CD14-positive monocyte (primary cell): ENCODE results near the gene DYNC1H1. TPM values are rescaled to one million over a fixed set of nuclear protein-coding genes. Genes with fewer than 3 reads are reported as not detected.

Experiments
- DNase-seq, 3 donors: peaks; one replicate each; pipeline ENCODE4 v3.0.0-alpha.2; 2011 to 2022
- H2AFZ ChIP-seq: 2 replicates; pipeline ENCODE4 v1.6.0; 2012; ENCODE audit warnings: mild to moderate bottlenecking, low read depth, low read length, inconsistent platforms; ENCODE audit not compliant: insufficient read depth, poor library complexity, severe bottlenecking
- H3K27ac ChIP-seq, 2 donors: 1 replicate in 1 of 2; 2 replicates in 1 of 2; pipeline ENCODE4 v1.5.1; 2012 to 2013; ENCODE audit warnings: low read length in 2 of 2, control low read depth in 1 of 2, inconsistent platforms in 1 of 2, low read depth in 1 of 2, mild to moderate bottlenecking in 1 of 2
- H3K27me3 ChIP-seq, 2 donors: one replicate each; pipeline versions ENCODE4 v1.6.0 to v1.6.1; 2011 to 2013; ENCODE audit warnings: low read length in 2 of 2; ENCODE audit not compliant: control insufficient read depth in 2 of 2, insufficient read depth in 2 of 2
- H3K36me3 ChIP-seq, 2 donors: replicated peaks in 1 of 2; 1 replicate in 1 of 2; 2 replicates in 1 of 2; pipeline versions ENCODE4 v1.5.1 to v1.6.1; 2012 to 2013; ENCODE audit warnings: low read length in 2 of 2, control low read depth in 1 of 2, inconsistent platforms in 1 of 2, mild to moderate bottlenecking in 1 of 2; ENCODE audit not compliant: insufficient read depth in 2 of 2, control insufficient read depth in 1 of 2
- H3K4me1 ChIP-seq, 2 donors: 1 replicate in 1 of 2; 2 replicates in 1 of 2; pipeline versions ENCODE4 v1.5.1 to v1.6.1; 2012 to 2013; ENCODE audit warnings: low read length in 2 of 2, control low read depth in 1 of 2, inconsistent platforms in 1 of 2, mild to moderate bottlenecking in 1 of 2, moderate library complexity in 1 of 2; ENCODE audit not compliant: insufficient read depth in 2 of 2, control insufficient read depth in 1 of 2
- H3K4me2 ChIP-seq: replicated peaks from 2 replicates; pipeline ENCODE3; 2012; ENCODE audit warnings: low read length, moderate library complexity, mild to moderate bottlenecking; ENCODE audit not compliant: poor library complexity, severe bottlenecking; ENCODE audit errors: extremely low read depth
- H3K4me3 ChIP-seq, 3 experiments: fragments of 200-600 bp in 1 of 3; sonication (generic) in 1 of 3; replicated peaks in 1 of 3; 1 replicate in 2 of 3; 2 replicates in 1 of 3; pipeline ENCODE4 v1.5.1; 2011 to 2013; ENCODE audit warnings: low read length in 3 of 3, mild to moderate bottlenecking in 3 of 3, control low read depth in 2 of 3, low read depth in 2 of 3, inconsistent platforms in 1 of 3, moderate library complexity in 1 of 3
- H3K79me2 ChIP-seq: 2 replicates; pipeline ENCODE4 v1.6.0; 2012; ENCODE audit warnings: mild to moderate bottlenecking, control low read depth, inconsistent platforms, low read length, moderate library complexity; ENCODE audit not compliant: insufficient read depth
- H3K9ac ChIP-seq: 2 replicates; pipeline ENCODE4 v1.6.0; 2017; ENCODE audit warnings: low read length, mild to moderate bottlenecking; ENCODE audit not compliant: insufficient read depth, poor library complexity, severe bottlenecking
- H3K9me3 ChIP-seq, 2 donors: replicated peaks in 1 of 2; 1 replicate in 1 of 2; 2 replicates in 1 of 2; pipeline versions ENCODE4 v1.5.1 to v1.6.1; 2012 to 2013; ENCODE audit warnings: low read length in 2 of 2, control low read depth in 1 of 2; ENCODE audit not compliant: control insufficient read depth in 1 of 2, insufficient read depth in 1 of 2
- H4K20me1 ChIP-seq: 2 replicates; pipeline ENCODE4 v1.6.0; 2012; ENCODE audit warnings: mild to moderate bottlenecking, low read length, control low read depth, moderate library complexity; ENCODE audit not compliant: insufficient read depth
- H3K27ac Mint-ChIP-seq, 7 donors: one replicate each; pipeline ENCODE4 v1.8.0; 2020; ENCODE audit warnings: mild to moderate bottlenecking in 7 of 7, mixed read lengths in 7 of 7, moderate library complexity in 6 of 7, inconsistent platforms in 2 of 7
- H3K27me3 Mint-ChIP-seq, 3 donors: one replicate each; pipeline ENCODE4 v1.8.0; 2021 to 2022; ENCODE audit warnings: low read depth in 3 of 3, mild to moderate bottlenecking in 3 of 3, mixed read lengths in 3 of 3, moderate library complexity in 3 of 3, inconsistent platforms in 1 of 3
- H3K36me3 Mint-ChIP-seq, 2 donors: one replicate each; pipeline ENCODE4 v1.8.0; 2020; ENCODE audit warnings: mixed read lengths in 2 of 2, inconsistent platforms in 1 of 2, mild to moderate bottlenecking in 1 of 2
- H3K4me1 Mint-ChIP-seq: one replicate; pipeline ENCODE4 v1.8.0; 2020; ENCODE audit warnings: mild to moderate bottlenecking, mixed read lengths
- H3K4me3 Mint-ChIP-seq, 2 donors: one replicate each; pipeline ENCODE4 v1.8.0; 2020; ENCODE audit warnings: mild to moderate bottlenecking in 2 of 2, mixed read lengths in 2 of 2, moderate library complexity in 1 of 2
- H3K9me3 Mint-ChIP-seq, 7 donors: one replicate each; pipeline ENCODE4 v1.8.0; 2020 to 2022; ENCODE audit warnings: mixed read lengths in 7 of 7, mild to moderate bottlenecking in 6 of 7, moderate library complexity in 6 of 7, inconsistent platforms in 2 of 7
- CTCF ChIP-seq: fragments of 200-600 bp; IDR thresholded peaks from one replicate; pipeline ENCODE4 v1.8.0; 2022; ENCODE audit warnings: antibody characterized with exemption, mild to moderate bottlenecking
- WGBS: methylation state at CpG from one replicate; pipeline ENCODE4 v1.1.5; 2013; ENCODE audit warnings: missing lambda C conversion rate; ENCODE audit not compliant: insufficient coverage; 5-methylcytosine and 5-hydroxymethylcytosine counted together
- intact Hi-C, 2 donors: fragments of 100-400 bp; cut with micrococcal nuclease; formaldehyde crosslinking; loops; one replicate each; pipeline versions ENCODE4 v1.15.0 to v1.15.1; 2023
- polyA plus RNA-seq, 3 donors: library from polyadenylated mRNA; depleted of rRNA in 1 of 3; unstranded in 2 of 3; stranded (reverse) in 1 of 3; fragments of 300-500 nt in 2 of 3; fragments of >200 nt in 1 of 3; fragmentation: Illumina TruSeq in 2 of 3; gene quantifications; 1 replicate in 2 of 3; 2 replicates in 1 of 3; pipeline ENCODE4 v1.2.3, GENCODE V29; 2012 to 2021

Gene DYNC1H1
- polyA plus RNA-seq, 3 donors = 14.7 to 87.3 (median 23.6) TPM

- intact Hi-C loops = no loop called here
- Histone ChIP-seq H3K9me3 (no peaks in the 10 kb centered on the region), H3K9ac (no peak overlapping the region), H3K27ac (no peak overlapping the region), H3K36me3 (peaks cover 0 to 2% of the 10 kb centered on the region in 2 donors), H4K20me1 (no peaks in the 10 kb centered on the region), H3K4me3 (no peak overlapping the region), H2AFZ (no peak overlapping the region), H3K4me1 (no peaks in the 10 kb centered on the region), H3K4me2 (no peak overlapping the region), H3K27me3 (no peaks in the 10 kb centered on the region), H3K79me2 (no peaks in the 10 kb centered on the region)
- Mint-ChIP-seq H3K4me3 (no peak overlapping the region), H3K27me3 (peaks cover 0 to 7% (median 3%) of the 10 kb centered on the region in 3 donors), H3K4me1 (no peaks in the 10 kb centered on the region), H3K36me3 (peaks cover 2 to 11% of the 10 kb centered on the region in 2 donors), H3K9me3 (no peaks in the 10 kb centered on the region), H3K27ac (no peak overlapping the region)
- no peak for TF ChIP-seq CTCF
- 86% methylated on average over 4 of the region's 5 CpGs for WGBS
- no peak for DNase-seq
Measured at GRCh38 chr14:102058961-102059360, 94.6 kb downstream of the DYNC1H1 start.

GRCh38 chr14:102063109-102063807 lies 98.9 kb downstream of the DYNC1H1 start:
- Mint-ChIP-seq H3K4me3 (peak overlapping the region in 1 of 2 donors; percentile 55), H3K27ac (no peak overlapping the region), H3K9me3 (no peaks in the 10 kb centered on the region), H3K4me1 (no peaks in the 10 kb centered on the region), H3K27me3 (peaks cover 3 to 8% (median 3%) of the 10 kb centered on the region in 3 donors), H3K36me3 (no peaks in the 10 kb centered on the region)
- Histone ChIP-seq H2AFZ (no peak overlapping the region), H3K9ac (no peak overlapping the region), H3K4me1 (no peaks in the 10 kb centered on the region), H3K4me3 (no peak overlapping the region), H3K4me2 (no peak overlapping the region), H3K79me2 (no peaks in the 10 kb centered on the region), H3K36me3 (no peaks in the 10 kb centered on the region), H3K9me3 (no peaks in the 10 kb centered on the region), H3K27ac (no peak overlapping the region), H3K27me3 (no peaks in the 10 kb centered on the region), H4K20me1 (no peaks in the 10 kb centered on the region)
- TF ChIP-seq CTCF = peak; percentile 41
- 57% methylated on average over 21 of the region's 26 CpGs for WGBS
- intact Hi-C loops = loop anchor here (2.0 kb wide), 1 partner anchor 34 kb away; no protein-coding TSS in a partner anchor
- peak; percentile 67 to 71 (median 69) for DNase-seq
